Measurements from ENCODE around the gene E2F3.

DNA sequence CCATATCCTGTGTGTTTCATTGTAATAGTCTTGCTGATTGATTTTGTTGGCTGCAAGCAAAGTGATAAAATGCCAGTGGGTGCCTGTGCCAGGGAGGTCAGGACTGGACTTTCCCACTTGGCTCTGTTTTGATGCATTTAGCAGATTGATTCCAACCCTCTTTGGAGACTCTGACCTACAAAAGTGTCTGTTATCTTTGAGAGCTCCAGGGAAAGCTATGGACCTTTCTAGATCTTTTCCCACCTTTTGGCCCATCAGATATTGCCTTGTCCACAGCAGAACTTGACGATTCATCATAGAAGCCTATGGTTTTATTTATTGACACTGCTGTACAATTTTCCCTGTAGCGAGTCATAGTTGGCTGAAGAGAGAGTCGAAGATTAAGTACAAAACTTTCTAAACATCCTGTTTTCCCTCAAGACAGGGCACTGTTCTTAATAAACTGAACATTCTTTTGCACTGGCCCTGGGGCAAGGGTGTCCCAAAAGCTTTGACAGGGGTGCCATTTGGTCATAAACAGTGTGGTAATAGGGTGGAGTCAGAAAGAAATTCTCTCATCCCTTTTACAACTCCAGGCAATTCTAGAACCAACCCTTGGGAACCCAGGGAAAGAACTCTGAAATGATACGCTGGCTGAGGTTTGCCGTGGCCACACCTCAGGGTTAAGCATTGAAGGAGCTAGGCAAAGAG, 53.7 kb downstream of the E2F3 start:
- TF ChIP-seq ZNF274 (IDR thresholded peaks at IDR 0.05; ENCODE audit: low read depth, low read length) = no peak
- TF ChIP-seq YY1 (IDR thresholded peaks at IDR 0.05; ENCODE audit: insufficient read depth, insufficient read length) = no peak
- TF ChIP-seq SUZ12 (IDR thresholded peaks at IDR 0.05; ENCODE audit: extremely low read depth, insufficient read depth, insufficient read length) = no peak
